Myocyte (in vitro differentiated cells): ENCODE results near the gene PLOD1. TPM values are rescaled to one million over a fixed set of nuclear protein-coding genes. Genes with fewer than 3 reads are reported as not detected.

Source experiments
- total RNA-seq: library from RNA; depleted of rRNA; stranded (reverse); fragments of >200 nt; gene quantifications from 2 replicates; pipeline ENCODE4 v1.2.3, GENCODE V29; 2014

PLOD1 gene
- total RNA-seq, 1 donor from 2014 or later: 152 TPM

Other genes starting within 250 kb of the PLOD1 start
- gene DRAXIN, start 243.0 kb upstream of the PLOD1 start, total RNA-seq: 0.53 and 1.7 TPM in 2 replicates
- 34.1 and 44.5 TPM in 2 replicates for gene AGTRAP, start 198.6 kb upstream of the PLOD1 start, total RNA-seq
- 4.8 and 5.1 TPM in 2 replicates for gene C1orf167, start 172.5 kb upstream of the PLOD1 start, total RNA-seq
- gene MTHFR, start 128.8 kb upstream of the PLOD1 start, total RNA-seq: 32.5 and 39.6 TPM in 2 replicates
- 16.0 and 22.2 TPM in 2 replicates for gene CLCN6, start 128.5 kb upstream of the PLOD1 start, total RNA-seq
- 0.47 and 1.3 TPM in 2 replicates for gene NPPA, start 86.9 kb upstream of the PLOD1 start, total RNA-seq
- gene NPPB, start 75.8 kb upstream of the PLOD1 start, total RNA-seq: not detected in 2 replicates
- 102 and 105 TPM in 2 replicates for gene KIAA2013, start 8.3 kb upstream of the PLOD1 start, total RNA-seq
- 76.1 and 80.5 TPM in 2 replicates for gene MFN2, start 45.7 kb downstream of the PLOD1 start, total RNA-seq
- 40.2 and 43.7 TPM in 2 replicates for gene MIIP, start 84.8 kb downstream of the PLOD1 start, total RNA-seq
- 0.16 TPM in 1 of 2 replicates, not detected in the other for gene TNFRSF8, start 128.6 kb downstream of the PLOD1 start, total RNA-seq
- 0.26 and 1.3 TPM in 2 replicates for gene TNFRSF1B, start 232.3 kb downstream of the PLOD1 start, total RNA-seq